HG02642 (cell line): Measurements from ENCODE around the gene SEC14L6.

Experiments used
- ATAC-seq: cut with Tn5 transposase; IDR thresholded peaks from one replicate; pipeline ENCODE4 v1.9.1; 2021; ENCODE audit warnings: mild to moderate bottlenecking; ENCODE audit not compliant: unreplicated experiment, poor library complexity

SEC14L6 gene

GRCh38 chr22:30503551-30503950 is 43.0 kb downstream of the SEC14L6 start:
- no peak for ATAC-seq

- ATAC-seq = no peak
Observed at GRCh38 chr22:30502911-30503310, 43.6 kb downstream of the SEC14L6 start.

DNA sequence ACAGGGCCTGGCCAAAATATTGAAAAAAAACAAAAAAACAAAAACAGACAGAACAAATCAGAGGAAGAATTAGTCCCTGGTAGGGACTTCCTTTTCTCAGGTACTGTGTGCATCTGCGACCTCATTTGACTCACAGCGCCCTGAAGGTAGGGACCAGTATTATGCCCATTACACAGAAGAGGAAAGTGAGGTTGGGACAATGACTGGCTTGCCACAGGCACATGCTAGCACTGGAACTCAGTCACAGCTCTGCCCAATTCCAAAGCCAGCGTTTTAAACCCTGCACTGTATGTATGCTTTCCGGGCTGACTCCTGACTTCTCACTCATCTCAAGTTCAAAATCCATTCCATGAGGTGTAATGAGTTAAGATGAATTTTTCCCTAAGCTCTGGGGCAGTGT is 44.4 kb downstream of the SEC14L6 start:
- ATAC-seq = no peak

GRCh38 chr22:30500628-30501027 is 45.9 kb downstream of the SEC14L6 start:
- no peak for ATAC-seq

DNA sequence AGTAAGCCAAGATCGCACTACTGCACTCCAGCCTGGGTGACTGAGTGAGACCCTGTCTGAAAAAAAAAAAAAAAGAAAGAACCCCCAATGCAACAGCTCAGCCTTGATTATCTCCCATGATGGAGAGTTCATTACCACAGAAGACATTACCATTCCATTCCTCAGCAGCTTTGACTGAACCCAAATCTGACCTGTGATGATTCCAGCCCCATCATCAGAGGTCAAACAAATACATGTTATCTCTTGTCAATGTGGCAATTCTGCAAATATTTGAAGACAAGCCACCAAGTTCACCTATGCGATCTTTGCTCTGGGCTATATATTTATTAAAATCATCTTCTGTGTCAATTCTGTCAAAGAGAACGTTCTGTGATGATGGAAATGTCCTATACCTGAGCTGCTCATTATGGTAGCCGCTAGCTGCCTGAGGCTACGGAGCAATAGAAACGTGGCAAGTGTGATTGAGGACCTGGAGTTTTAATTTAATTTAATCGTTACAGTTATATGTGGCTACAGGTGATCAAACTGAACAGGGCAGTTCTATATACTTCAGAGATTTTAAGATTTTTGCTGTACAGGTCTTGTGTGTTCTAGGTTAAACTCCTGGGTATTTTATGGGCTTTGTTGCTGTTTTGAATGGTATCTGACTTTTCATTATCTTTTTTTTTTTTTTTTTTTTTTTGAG is 48.9 kb downstream of the SEC14L6 start:
- ATAC-seq = no peak

GRCh38 chr22:30495041-30495784 is 51.3 kb downstream of the SEC14L6 start:
- no peak for ATAC-seq

DNA sequence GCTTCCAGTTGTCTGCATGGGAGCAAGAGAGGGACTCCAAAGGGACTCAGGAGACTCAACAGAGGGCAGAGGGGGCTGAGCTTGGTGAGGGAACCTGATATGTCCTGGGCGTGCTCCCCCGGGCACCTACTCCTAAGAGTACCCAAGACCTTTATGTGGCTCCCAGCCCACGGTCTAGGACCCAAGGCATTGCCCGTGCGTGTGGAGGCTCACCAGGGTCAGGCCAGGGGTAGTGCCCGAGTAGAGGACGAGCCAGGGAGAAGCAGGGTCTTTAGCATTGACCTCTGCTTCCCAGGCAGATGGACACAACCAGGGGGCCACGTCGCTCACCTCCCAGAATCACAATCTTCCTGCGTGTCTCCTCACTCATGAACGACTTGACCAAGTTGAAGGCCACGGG is 54.4 kb downstream of the SEC14L6 start:
- no peak for ATAC-seq

GRCh38 chr22:30491381-30491780 is 55.2 kb downstream of the SEC14L6 start:
- ATAC-seq = no peak

DNA sequence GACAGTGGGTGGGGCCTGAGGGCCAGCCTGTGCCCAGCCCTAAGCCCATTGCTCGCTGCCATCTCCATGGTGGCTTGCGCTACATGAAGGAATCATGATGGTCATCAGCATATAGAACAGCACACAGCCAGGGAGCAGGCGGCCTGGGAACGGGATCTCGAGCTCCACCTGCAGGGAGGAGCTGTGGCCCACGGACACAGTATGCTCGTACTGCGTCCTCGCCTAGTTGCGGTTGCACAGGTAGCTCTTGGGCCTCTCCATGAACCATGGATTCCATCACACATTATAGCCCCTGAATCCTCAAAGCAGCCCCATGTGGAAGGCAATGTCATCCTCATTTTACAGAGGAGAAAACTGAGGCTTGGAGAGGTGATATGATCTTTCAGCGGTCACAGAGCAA is 56.1 kb downstream of the SEC14L6 start:
- no peak for ATAC-seq

GRCh38 chr22:30488121-30488520 is 58.4 kb downstream of the SEC14L6 start:
- no peak for ATAC-seq

GRCh38 chr22:30486661-30487115 is 59.9 kb downstream of the SEC14L6 start:
- ATAC-seq = no peak

- no peak for ATAC-seq
Observed at GRCh38 chr22:30486118-30486517, 60.4 kb downstream of the SEC14L6 start.

DNA sequence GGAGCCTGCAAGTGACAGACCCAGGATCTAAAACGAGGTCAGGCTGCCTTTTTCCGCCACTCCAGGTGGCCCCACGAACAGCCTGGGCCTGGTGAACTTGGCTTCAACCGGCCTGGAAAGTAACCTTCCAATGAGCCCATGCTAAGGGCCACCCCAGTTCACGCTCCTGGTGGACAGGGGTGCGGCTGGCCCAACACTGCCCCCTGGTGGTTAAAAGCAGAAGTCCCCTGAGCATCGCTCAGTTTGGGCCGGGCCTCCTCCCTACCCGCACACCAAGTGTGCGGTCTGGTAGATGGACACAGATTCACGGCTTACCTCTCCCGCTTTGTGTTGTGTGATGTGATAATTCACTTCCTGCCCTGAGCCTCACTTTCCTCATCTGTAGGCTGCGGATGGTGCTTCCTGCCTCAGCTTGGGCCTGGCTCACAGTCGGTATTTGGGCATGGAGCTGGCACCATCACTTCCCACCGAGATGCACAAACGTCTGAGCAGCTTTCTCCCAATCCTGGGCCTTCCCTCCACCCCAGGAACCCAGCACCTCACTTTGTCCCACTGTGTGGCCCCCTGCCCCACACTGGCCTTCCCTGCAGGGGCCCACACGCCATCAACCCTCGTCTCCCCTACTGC is 61.1 kb downstream of the SEC14L6 start:
- no peak for ATAC-seq

DNA sequence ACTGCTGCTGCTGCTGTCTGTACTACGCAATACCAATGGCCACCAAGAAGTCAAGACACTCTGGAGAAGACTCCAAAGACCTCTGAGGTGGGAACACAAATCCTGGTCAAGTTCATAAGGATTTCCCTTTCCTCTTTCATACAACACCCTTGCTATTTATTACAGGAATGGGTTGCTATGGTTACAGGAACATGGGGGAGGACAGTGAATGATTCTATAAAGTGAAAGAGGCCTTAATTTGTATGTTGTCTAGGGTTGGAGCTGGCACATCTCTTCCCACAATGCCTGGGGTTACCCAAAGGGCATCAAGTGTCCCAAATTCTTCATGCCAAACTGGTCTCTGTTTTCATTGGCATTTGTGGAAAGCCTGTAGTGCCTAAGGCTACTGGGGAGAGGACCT is 63.4 kb downstream of the SEC14L6 start:
- ATAC-seq = no peak

GRCh38 chr22:30481711-30482110 is 64.8 kb downstream of the SEC14L6 start:
- ATAC-seq = no peak

DNA sequence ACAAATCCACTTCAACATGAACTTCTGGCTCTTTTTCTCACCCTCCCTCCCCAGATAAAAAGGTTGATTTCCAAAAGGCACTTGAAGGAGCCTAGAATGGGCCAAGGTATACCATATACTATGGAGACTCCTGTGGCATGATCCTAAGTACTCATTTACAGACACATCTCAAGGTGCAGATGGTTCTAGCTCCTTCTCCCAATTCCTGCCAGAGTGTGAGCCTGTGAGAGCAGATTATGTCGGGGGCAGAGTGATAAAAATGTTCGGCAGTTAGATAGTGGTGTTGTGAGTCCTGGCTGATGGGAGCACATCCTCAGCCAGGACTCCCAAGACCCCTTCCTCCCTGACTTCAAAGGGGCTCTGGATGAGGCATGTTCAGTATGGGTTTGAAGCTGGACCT is 66.6 kb downstream of the SEC14L6 start:
- no peak for ATAC-seq

GRCh38 chr22:30474683-30475424 is 71.7 kb downstream of the SEC14L6 start:
- ATAC-seq = no peak

DNA sequence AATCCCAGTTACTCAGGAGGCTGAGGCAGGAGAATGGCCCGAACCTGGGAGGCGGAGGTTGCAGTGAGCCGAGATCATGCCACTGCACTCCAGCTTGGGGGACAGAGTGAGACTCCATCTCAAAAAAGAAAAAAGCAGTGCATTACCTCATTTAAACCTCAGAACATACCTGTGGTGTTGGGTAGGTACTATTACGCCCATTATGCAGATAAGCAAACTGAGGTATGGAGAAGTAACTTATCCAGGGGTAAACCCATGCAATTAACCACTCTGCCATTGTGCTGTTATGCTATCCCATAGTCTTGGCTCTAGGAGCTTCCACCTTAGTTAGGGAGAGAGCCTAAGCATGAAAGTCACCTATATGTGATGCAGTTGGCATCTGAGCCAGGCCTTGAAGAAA is 72.4 kb downstream of the SEC14L6 start:
- ATAC-seq = no peak

- no peak for ATAC-seq
Observed at GRCh38 chr22:30472994-30473720, 73.4 kb downstream of the SEC14L6 start.
